GM12872 (cell line): ENCODE measurements around the gene TRAF2.

Experiments
- CTCF ChIP-seq: IDR thresholded peaks from 3 replicates; pipeline ENCODE4 v1.5.1; 2011; ENCODE audit warnings: low read depth, mild to moderate bottlenecking, low read length, moderate library complexity; ENCODE audit not compliant: insufficient read depth

TRAF2 gene

GRCh38 chr9:136860933-136861873, 25.1 kb upstream of the TRAF2 start:
- no peak for TF ChIP-seq CTCF

GRCh38 chr9:136861874-136862457, 24.4 kb upstream of the TRAF2 start:
- no peak for TF ChIP-seq CTCF

- TF ChIP-seq CTCF: no peak
Measured at GRCh38 chr9:136862849-136863622, 23.3 kb upstream of the TRAF2 start.

GRCh38 chr9:136863623-136864273, 22.6 kb upstream of the TRAF2 start:
- TF ChIP-seq CTCF: no peak

- TF ChIP-seq CTCF: no peak
Measured at GRCh38 chr9:136865041-136865767, 21.1 kb upstream of the TRAF2 start.

GRCh38 chr9:136865768-136866103, 20.6 kb upstream of the TRAF2 start:
- no peak for TF ChIP-seq CTCF
